HUES64 (cell line): ENCODE measurements around the gene FXYD3. TPM values are rescaled to one million over a fixed set of nuclear protein-coding genes. Genes with fewer than 3 reads are reported as not detected.

Experiments
- H3K27ac ChIP-seq: 2 replicates; pipeline ENCODE4 v1.7.0; 2013; ENCODE audit warnings: low read depth, low read length, inconsistent platforms
- H3K27me3 ChIP-seq: 2 replicates; pipeline ENCODE4 v1.6.1; 2013; ENCODE audit warnings: mild to moderate bottlenecking, low read length; ENCODE audit not compliant: insufficient read depth
- H3K36me3 ChIP-seq: 2 replicates; pipeline ENCODE4 v1.6.1; 2013; ENCODE audit warnings: mild to moderate bottlenecking, low read length; ENCODE audit not compliant: insufficient read depth
- H3K4me1 ChIP-seq: 2 replicates; pipeline ENCODE4 v1.6.1; 2013; ENCODE audit warnings: mild to moderate bottlenecking, low read length, moderate library complexity; ENCODE audit not compliant: insufficient read depth
- H3K4me3 ChIP-seq: 2 replicates; pipeline ENCODE4 v1.5.1; 2013; ENCODE audit warnings: mild to moderate bottlenecking, low read length, moderate library complexity
- H3K9ac ChIP-seq: 2 replicates; pipeline ENCODE4 v1.6.1; 2013; ENCODE audit warnings: mild to moderate bottlenecking, low read depth, low read length
- H3K9me3 ChIP-seq: 2 replicates; pipeline ENCODE4 v1.6.1; 2013; ENCODE audit warnings: low read depth, low read length; ENCODE audit not compliant: insufficient read depth
- WGBS: fragments of 150-250, 120-280 bp; methylation state at CpG from one replicate; pipeline ENCODE4 v1.1.7; 2013; ENCODE audit warnings: missing lambda C conversion rate; 5-methylcytosine and 5-hydroxymethylcytosine counted together
- polyA plus RNA-seq, 2 experiments: library from polyadenylated mRNA; stranded (reverse); fragments of 50-300 nt; gene quantifications; one replicate each; pipeline ENCODE4 v1.2.3, GENCODE V29; 2013

The FXYD3 gene
- polyA plus RNA-seq (2013, experiment 1 of 2): not detected
- polyA plus RNA-seq (2013, experiment 2 of 2): not detected

- H3K27me3 ChIP-seq: no peaks in the 10 kb centered on the region
- WGBS: 71% methylated on average over 14 of the region's 14 CpGs
- no peaks in the 10 kb centered on the region for H3K9me3 ChIP-seq
- H3K4me3 ChIP-seq: peak within 1 kb of the TSS; percentile 47
- H3K9ac ChIP-seq: no peak within 1 kb of the TSS
- no peak within 1 kb of the TSS for H3K27ac ChIP-seq
- no peaks in the 10 kb centered on the region for H3K36me3 ChIP-seq
- peaks cover 14% of the 10 kb centered on the region for H3K4me1 ChIP-seq
These were observed at the start of gene FXYD3 for GRCh38 chr19:35115177-35115951. TSS of gene FXYD3 (plus strand) at chr19:35115823. CDS start at chr19:35119377, 3,554 bp downstream.

- H3K9ac ChIP-seq: no peak overlapping the region
- no peaks in the 10 kb centered on the region for H3K27me3 ChIP-seq
- no peak overlapping the region for H3K27ac ChIP-seq
- no peak overlapping the region for H3K4me3 ChIP-seq
- no peaks in the 10 kb centered on the region for H3K36me3 ChIP-seq
- peaks cover 14% of the 10 kb centered on the region for H3K4me1 ChIP-seq
- 95% methylated on average over 15 of the region's 15 CpGs for WGBS
- no peaks in the 10 kb centered on the region for H3K9me3 ChIP-seq
These were observed 49.5 kb upstream of the FXYD3 start for GRCh38 chr19:35066121-35066520.

GRCh38 chr19:35066691-35067563, 48.7 kb upstream of the FXYD3 start:
- H3K4me3 ChIP-seq: 0 out of 2 replicates have a peak overlapping the region, but pooled peaks have one; percentile 26
- no peaks in the 10 kb centered on the region for H3K9me3 ChIP-seq
- peak overlapping the region; percentile 82; the same call in 1 of the 2 replicates for H3K27ac ChIP-seq
- no peak overlapping the region for H3K9ac ChIP-seq
- no peaks in the 10 kb centered on the region for H3K36me3 ChIP-seq
- no peaks in the 10 kb centered on the region for H3K27me3 ChIP-seq
- H3K4me1 ChIP-seq: peaks cover 14% of the 10 kb centered on the region
- WGBS: 43% methylated on average over 14 of the region's 14 CpGs

- Histone ChIP-seq H3K9ac (peak overlapping the region; percentile 48; the same call in 1 of the 2 replicates), H3K36me3 (no peaks in the 10 kb centered on the region), H3K4me3 (no peak overlapping the region), H3K27me3 (no peaks in the 10 kb centered on the region), H3K4me1 (peaks cover 14% of the 10 kb centered on the region), H3K9me3 (no peaks in the 10 kb centered on the region), H3K27ac (peak overlapping the region; percentile 93)
- WGBS: 52% methylated on average over 9 of the region's 10 CpGs
These were observed 46.5 kb upstream of the FXYD3 start for GRCh38 chr19:35068941-35069634.

- Histone ChIP-seq H3K9me3 (no peaks in the 10 kb centered on the region), H3K27ac (peak overlapping the region; percentile 93; the same call in 1 of the 2 replicates), H3K27me3 (no peaks in the 10 kb centered on the region), H3K4me1 (peaks cover 14% of the 10 kb centered on the region), H3K9ac (no peak overlapping the region), H3K4me3 (no peak overlapping the region), H3K36me3 (no peaks in the 10 kb centered on the region)
- 93% methylated on average over 1 of the region's 1 CpG for WGBS
These were observed 45.9 kb upstream of the FXYD3 start for GRCh38 chr19:35069696-35070095.

- no peak overlapping the region for H3K9ac ChIP-seq
- no peaks in the 10 kb centered on the region for H3K27me3 ChIP-seq
- no peak overlapping the region for H3K27ac ChIP-seq
- WGBS: 93% methylated on average over 3 of the region's 3 CpGs
- peaks cover 14% of the 10 kb centered on the region for H3K4me1 ChIP-seq
- no peaks in the 10 kb centered on the region for H3K9me3 ChIP-seq
- no peak overlapping the region for H3K4me3 ChIP-seq
- H3K36me3 ChIP-seq: no peaks in the 10 kb centered on the region
These were observed 45.2 kb upstream of the FXYD3 start for GRCh38 chr19:35070471-35070870.

GRCh38 chr19:35073516-35073915, 42.1 kb upstream of the FXYD3 start:
- Histone ChIP-seq H3K36me3 (no peaks in the 10 kb centered on the region), H3K9me3 (no peaks in the 10 kb centered on the region), H3K27ac (no peak overlapping the region), H3K27me3 (no peaks in the 10 kb centered on the region), H3K4me1 (peaks cover 8% of the 10 kb centered on the region), H3K9ac (no peak overlapping the region), H3K4me3 (no peak overlapping the region)
- 91% methylated on average over 10 of the region's 10 CpGs for WGBS

GRCh38 chr19:35073941-35074340, 41.7 kb upstream of the FXYD3 start:
- Histone ChIP-seq H3K27ac (no peak overlapping the region), H3K9ac (no peak overlapping the region), H3K27me3 (no peaks in the 10 kb centered on the region), H3K4me3 (no peak overlapping the region), H3K36me3 (no peaks in the 10 kb centered on the region), H3K4me1 (0 out of 2 replicates have a peak, but pooled peaks cover 4% of the 10 kb centered on the region), H3K9me3 (no peaks in the 10 kb centered on the region)
- WGBS: 76% methylated on average over 8 of the region's 8 CpGs

GRCh38 chr19:35074426-35075201, 41.0 kb upstream of the FXYD3 start:
- Histone ChIP-seq H3K36me3 (no peaks in the 10 kb centered on the region), H3K9ac (no peak overlapping the region), H3K27ac (no peak overlapping the region), H3K27me3 (no peaks in the 10 kb centered on the region), H3K4me3 (no peak overlapping the region), H3K4me1 (no peaks in the 10 kb centered on the region), H3K9me3 (no peaks in the 10 kb centered on the region)
- WGBS: 91% methylated on average over 21 of the region's 21 CpGs

GRCh38 chr19:35075202-35076025, 40.2 kb upstream of the FXYD3 start:
- WGBS: 93% methylated on average over 21 of the region's 21 CpGs
- Histone ChIP-seq H3K36me3 (no peaks in the 10 kb centered on the region), H3K4me3 (no peak overlapping the region)

More at GRCh38 chr19:35075202-35076025, 40.2 kb upstream of the FXYD3 start:
- Histone ChIP-seq H3K27ac (no peak overlapping the region), H3K27me3 (no peaks in the 10 kb centered on the region), H3K9me3 (no peaks in the 10 kb centered on the region), H3K9ac (no peak overlapping the region), H3K4me1 (no peaks in the 10 kb centered on the region)
